ENCODE data around the gene COL3A1. TPM values are rescaled to one million over a fixed set of nuclear protein-coding genes. Genes with fewer than 3 reads are reported as not detected.

Gene COL3A1
- total and polyA plus RNA-seq, 2 experiments from 2014 or later: 0.17 to 0.31 TPM

- Histone ChIP-seq H3F3A (replicated peaks; ENCODE audit: low read depth) (no peaks in the 10 kb centered on the region), H3K4me2 (no peak overlapping the region), H3K36me3 (ENCODE audit: insufficient read depth) (no peaks in the 10 kb centered on the region), H3K4me3 (no peak overlapping the region), H2AFZ (no peak overlapping the region), H4K20me1 (replicated peaks; ENCODE audit: insufficient read depth) (no peaks in the 10 kb centered on the region), H3K9me2 (ENCODE audit: insufficient read depth) (no peaks in the 10 kb centered on the region), H3K27me3 (ENCODE audit: insufficient read depth) (no peaks in the 10 kb centered on the region), H3K79me2 (replicated peaks; ENCODE audit: insufficient read depth) (no peaks in the 10 kb centered on the region), H3K27ac (ENCODE audit: low read depth) (no peak overlapping the region), H3K4me1 (ENCODE audit: insufficient read depth) (no peaks in the 10 kb centered on the region)
- Mint-ChIP-seq H3K27me3 (ENCODE audit: insufficient read depth, low read depth, poor library complexity) (no peaks in the 10 kb centered on the region), H3K27ac (no peak overlapping the region; the same call in 1 of the 2 replicates), H3K4me3 (no peak overlapping the region), H3K9me3 (no peaks in the 10 kb centered on the region), H3K36me3 (ENCODE audit: low read depth) (no peaks in the 10 kb centered on the region; the same call in 2 of the 3 replicates), H3K4me1 (no peaks in the 10 kb centered on the region)
- no peak for TF ChIP-seq ZNF114 (CRISPR knock-in tag; IDR thresholded peaks at IDR 0.05)
- no peak for TF ChIP-seq ETS1 (IDR thresholded peaks at IDR 0.05)
- TF ChIP-seq CTCF (conservative IDR thresholded peaks at IDR 0.05; ENCODE audit: low read depth in 2 of 2): peak; percentile 76 to 89
- TF ChIP-seq NANOG (IDR thresholded peaks at IDR 0.05; ENCODE audit: borderline replicate concordance): no peak
- TF ChIP-seq EZH2phosphoT487 (IDR thresholded peaks at IDR 0.05; ENCODE audit: unreplicated experiment): no peak
- TF ChIP-seq ZNF462 (CRISPR knock-in tag; IDR thresholded peaks at IDR 0.05): 0 out of 2 replicates have a peak, but pooled peaks have one; percentile 23
- peak; percentile 66 for DNase-seq (ENCODE audit: low spot score)
- ATAC-seq: peak; percentile 90
These were observed 50.9 kb downstream of the COL3A1 start for GRCh38 chr2:189024901-189025618.
